OCI-LY3 (cell line): ENCODE results near the gene SPACA4.

Experiments used
- H2AFZ ChIP-seq: fragments of 200-600, 300-600 bp; shearing (Covaris generic); 2 replicates; pipeline ENCODE4 v1.6.0; 2014; ENCODE audit warnings: antibody characterized with exemption, low read depth, low read length
- H3K27ac ChIP-seq: fragments of 200-600, 300-600 bp; sonication (generic); 2 replicates; pipeline ENCODE4 v1.5.1; 2014; ENCODE audit warnings: mild to moderate bottlenecking, low read length, moderate library complexity, mixed read lengths
- H3K27me3 ChIP-seq: fragments of 200-600, 300-600 bp; sonication (generic); 2 replicates; pipeline ENCODE4 v1.6.1; 2014; ENCODE audit warnings: low read depth, low read length, mixed read lengths
- H3K36me3 ChIP-seq: fragments of 200-600, 300-600 bp; sonication (generic); replicated peaks from 2 replicates; pipeline ENCODE3; 2014; ENCODE audit warnings: low read depth, low read length, mixed read lengths
- H3K4me1 ChIP-seq: fragments of 300-600, 200-600 bp; sonication (generic); 2 replicates; pipeline ENCODE4 v1.6.1; 2014; ENCODE audit warnings: low read length, mixed read lengths
- H3K4me2 ChIP-seq: fragments of 200-600, 300-600 bp; sonication (generic); 2 replicates; pipeline ENCODE4 v1.6.1; 2014; ENCODE audit warnings: low read length, mixed read lengths
- H3K4me3 ChIP-seq: fragments of 300-600, 200-600 bp; sonication (generic); 2 replicates; pipeline ENCODE4 v1.5.1; 2014; ENCODE audit warnings: antibody characterized with exemption, mild to moderate bottlenecking, low read length, moderate library complexity
- H3K79me2 ChIP-seq: fragments of 300-600, 200-600 bp; shearing (Covaris generic); 2 replicates; pipeline ENCODE4 v1.6.1; 2014; ENCODE audit warnings: mild to moderate bottlenecking, low read length, mixed read lengths
- H3K9ac ChIP-seq: fragments of 300-600, 200-600 bp; shearing (Covaris generic); 2 replicates; pipeline ENCODE4 v1.6.0; 2014; ENCODE audit warnings: mild to moderate bottlenecking, low read length, moderate library complexity
- H3K9me3 ChIP-seq: fragments of 200-600, 300-600 bp; shearing (Covaris generic); 2 replicates; pipeline ENCODE4 v1.6.1; 2014; ENCODE audit warnings: low read length, mixed read lengths; ENCODE audit not compliant: insufficient read depth
- H4K20me1 ChIP-seq: fragments of 200-600, 300-600 bp; sonication (generic); 2 replicates; pipeline ENCODE4 v1.6.1; 2016; ENCODE audit warnings: low read length, mixed read lengths; ENCODE audit not compliant: insufficient read depth
- CTCF ChIP-seq: fragments of 200-600, 300-600 bp; sonication (generic); IDR thresholded peaks from 2 replicates; pipeline ENCODE4 v1.5.1; 2014; ENCODE audit warnings: antibody characterized with exemption, low read length, low read depth
- EZH2phosphoT487 ChIP-seq: fragments of 200-600 bp; shearing (Covaris generic); IDR thresholded peaks from 2 replicates; pipeline ENCODE4 v1.6.1; 2018; ENCODE audit warnings: antibody characterized with exemption, mixed run types, low read depth

Gene SPACA4

GRCh38 chr19:48616491-48617056, 10.0 kb downstream of the SPACA4 start:
- Histone ChIP-seq H3K27ac (no peak overlapping the region), H3K9me3 (no peaks in the 10 kb centered on the region), H3K9ac (no peak overlapping the region), H2AFZ (no peak overlapping the region), H3K4me3 (no peak overlapping the region), H3K79me2 (peaks cover 46% of the 10 kb centered on the region), H3K4me1 (peaks cover 24% of the 10 kb centered on the region), H4K20me1 (peaks cover 46% of the 10 kb centered on the region), H3K36me3 (peaks cover 39% of the 10 kb centered on the region), H3K4me2 (peak overlapping the region; percentile 98), H3K27me3 (no peaks in the 10 kb centered on the region)
- TF ChIP-seq CTCF = no peak
- no peak for TF ChIP-seq EZH2phosphoT487

GRCh38 chr19:48617146-48617937, 10.8 kb downstream of the SPACA4 start:
- peaks cover 39% of the 10 kb centered on the region for H3K36me3 ChIP-seq
- peak overlapping the region; percentile 62 for H3K27ac ChIP-seq
- peaks cover 46% of the 10 kb centered on the region for H4K20me1 ChIP-seq

GRCh38 chr19:48618278-48618915, 11.9 kb downstream of the SPACA4 start:
- H3K36me3 ChIP-seq = peaks cover 39% of the 10 kb centered on the region
- H3K9ac ChIP-seq = peak overlapping the region; percentile 99
- H3K4me1 ChIP-seq = peaks cover 34% of the 10 kb centered on the region
- no peaks in the 10 kb centered on the region for H3K9me3 ChIP-seq
- peaks cover 48% of the 10 kb centered on the region for H3K79me2 ChIP-seq
- peak overlapping the region; percentile 62 for H3K27ac ChIP-seq
- H3K4me3 ChIP-seq = peak overlapping the region; percentile 96
- peak overlapping the region; percentile 98 for H3K4me2 ChIP-seq
- H3K27me3 ChIP-seq = no peaks in the 10 kb centered on the region
- H2AFZ ChIP-seq = no peak overlapping the region
- peaks cover 46% of the 10 kb centered on the region for H4K20me1 ChIP-seq
- TF ChIP-seq EZH2phosphoT487 = no peak
- no peak for TF ChIP-seq CTCF

More at GRCh38 chr19:48617146-48617937, 10.8 kb downstream of the SPACA4 start:
- TF ChIP-seq CTCF (no peak), EZH2phosphoT487 (no peak)
- peaks cover 28% of the 10 kb centered on the region for H3K4me1 ChIP-seq
- H3K79me2 ChIP-seq = peaks cover 46% of the 10 kb centered on the region
- H3K4me2 ChIP-seq = peak overlapping the region; percentile 98
- peak overlapping the region; percentile 96 for H3K4me3 ChIP-seq
- H3K27me3 ChIP-seq = no peaks in the 10 kb centered on the region
- H2AFZ ChIP-seq = no peak overlapping the region
- H3K9me3 ChIP-seq = no peaks in the 10 kb centered on the region
- peak overlapping the region; percentile 99 for H3K9ac ChIP-seq
